Hair follicle dermal papilla cell (primary cell): Measurements from ENCODE around the gene MYO9A. TPM values are rescaled to one million over a fixed set of nuclear protein-coding genes. Genes with fewer than 3 reads are reported as not detected.

Experiments used
- small RNA-seq: library from RNA; depleted of rRNA; stranded (forward); fragments of <200 nt; gene quantifications from one replicate; pipeline ENCODE3, GENCODE V24; 2012
- total RNA-seq: library from RNA; depleted of rRNA; stranded (reverse); fragments of >200 nt; gene quantifications from 2 replicates; pipeline ENCODE4 v1.2.3, GENCODE V29; 2012

The MYO9A gene, protein sequence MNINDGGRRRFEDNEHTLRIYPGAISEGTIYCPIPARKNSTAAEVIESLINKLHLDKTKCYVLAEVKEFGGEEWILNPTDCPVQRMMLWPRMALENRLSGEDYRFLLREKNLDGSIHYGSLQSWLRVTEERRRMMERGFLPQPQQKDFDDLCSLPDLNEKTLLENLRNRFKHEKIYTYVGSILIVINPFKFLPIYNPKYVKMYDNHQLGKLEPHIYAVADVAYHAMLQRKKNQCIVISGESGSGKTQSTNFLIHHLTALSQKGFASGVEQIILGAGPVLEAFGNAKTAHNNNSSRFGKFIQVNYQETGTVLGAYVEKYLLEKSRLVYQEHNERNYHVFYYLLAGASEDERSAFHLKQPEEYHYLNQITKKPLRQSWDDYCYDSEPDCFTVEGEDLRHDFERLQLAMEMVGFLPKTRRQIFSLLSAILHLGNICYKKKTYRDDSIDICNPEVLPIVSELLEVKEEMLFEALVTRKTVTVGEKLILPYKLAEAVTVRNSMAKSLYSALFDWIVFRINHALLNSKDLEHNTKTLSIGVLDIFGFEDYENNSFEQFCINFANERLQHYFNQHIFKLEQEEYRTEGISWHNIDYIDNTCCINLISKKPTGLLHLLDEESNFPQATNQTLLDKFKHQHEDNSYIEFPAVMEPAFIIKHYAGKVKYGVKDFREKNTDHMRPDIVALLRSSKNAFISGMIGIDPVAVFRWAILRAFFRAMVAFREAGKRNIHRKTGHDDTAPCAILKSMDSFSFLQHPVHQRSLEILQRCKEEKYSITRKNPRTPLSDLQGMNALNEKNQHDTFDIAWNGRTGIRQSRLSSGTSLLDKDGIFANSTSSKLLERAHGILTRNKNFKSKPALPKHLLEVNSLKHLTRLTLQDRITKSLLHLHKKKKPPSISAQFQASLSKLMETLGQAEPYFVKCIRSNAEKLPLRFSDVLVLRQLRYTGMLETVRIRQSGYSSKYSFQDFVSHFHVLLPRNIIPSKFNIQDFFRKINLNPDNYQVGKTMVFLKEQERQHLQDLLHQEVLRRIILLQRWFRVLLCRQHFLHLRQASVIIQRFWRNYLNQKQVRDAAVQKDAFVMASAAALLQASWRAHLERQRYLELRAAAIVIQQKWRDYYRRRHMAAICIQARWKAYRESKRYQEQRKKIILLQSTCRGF (N-terminal part only)
- 58.8 and 65.6 TPM in 2 replicates for total RNA-seq

DNA sequence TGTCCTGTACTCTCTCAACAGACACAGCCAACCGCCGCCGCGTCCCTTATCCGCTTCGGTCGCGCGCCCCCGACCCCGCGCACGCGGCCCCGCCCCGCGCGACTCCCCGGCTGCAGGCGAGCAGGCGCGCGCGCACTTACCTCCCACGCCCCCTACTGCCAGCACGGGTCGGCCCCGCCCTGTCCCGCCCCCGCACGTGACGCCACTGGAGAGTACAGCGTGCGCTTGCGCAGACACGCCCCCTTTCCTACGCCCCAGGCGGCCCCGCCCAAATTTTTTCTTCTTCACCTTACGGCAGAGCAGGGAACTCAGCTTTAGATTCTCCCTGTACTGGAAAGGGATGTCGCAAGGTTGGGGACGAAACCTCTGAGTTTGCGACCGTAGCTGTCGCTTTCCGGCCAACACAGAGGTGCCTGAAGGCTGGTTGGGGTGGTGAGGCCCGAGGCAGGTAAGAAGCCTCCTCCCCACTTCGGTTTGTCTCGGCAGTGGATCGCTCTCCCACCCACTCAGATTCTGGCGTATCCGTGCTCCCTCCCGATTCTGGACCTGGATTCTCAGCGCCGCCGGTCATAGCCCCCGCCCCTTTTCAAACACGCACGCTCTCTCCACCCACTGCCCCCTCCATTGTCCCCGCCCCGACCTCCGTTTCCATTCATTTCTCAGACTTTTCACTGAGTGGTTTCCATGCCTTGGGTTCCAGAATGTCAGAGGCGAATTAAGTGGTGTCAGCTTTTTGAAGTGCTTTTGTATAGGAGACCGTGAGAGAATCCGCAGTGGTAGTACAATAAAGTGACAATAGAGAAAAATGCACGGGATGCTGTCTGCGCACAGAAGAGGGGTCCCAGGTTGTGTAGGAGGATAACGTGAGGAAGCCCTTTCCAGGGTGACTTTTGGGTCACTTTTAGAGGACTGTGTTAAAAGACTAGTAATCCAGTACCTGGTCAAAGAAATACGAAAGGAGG is at the start of gene MYO9A, which contains the start of gene SENP8:
Gene MYO9A (minus strand): TSS at position 134 of the 962 bp plus-strand sequence. CDS start 71,587 bp downstream, outside the sequence.
Gene SENP8 (plus strand): TSS at position 387 of the 962 bp plus-strand sequence. CDS start 21,221 bp downstream, outside the sequence.

DNA sequence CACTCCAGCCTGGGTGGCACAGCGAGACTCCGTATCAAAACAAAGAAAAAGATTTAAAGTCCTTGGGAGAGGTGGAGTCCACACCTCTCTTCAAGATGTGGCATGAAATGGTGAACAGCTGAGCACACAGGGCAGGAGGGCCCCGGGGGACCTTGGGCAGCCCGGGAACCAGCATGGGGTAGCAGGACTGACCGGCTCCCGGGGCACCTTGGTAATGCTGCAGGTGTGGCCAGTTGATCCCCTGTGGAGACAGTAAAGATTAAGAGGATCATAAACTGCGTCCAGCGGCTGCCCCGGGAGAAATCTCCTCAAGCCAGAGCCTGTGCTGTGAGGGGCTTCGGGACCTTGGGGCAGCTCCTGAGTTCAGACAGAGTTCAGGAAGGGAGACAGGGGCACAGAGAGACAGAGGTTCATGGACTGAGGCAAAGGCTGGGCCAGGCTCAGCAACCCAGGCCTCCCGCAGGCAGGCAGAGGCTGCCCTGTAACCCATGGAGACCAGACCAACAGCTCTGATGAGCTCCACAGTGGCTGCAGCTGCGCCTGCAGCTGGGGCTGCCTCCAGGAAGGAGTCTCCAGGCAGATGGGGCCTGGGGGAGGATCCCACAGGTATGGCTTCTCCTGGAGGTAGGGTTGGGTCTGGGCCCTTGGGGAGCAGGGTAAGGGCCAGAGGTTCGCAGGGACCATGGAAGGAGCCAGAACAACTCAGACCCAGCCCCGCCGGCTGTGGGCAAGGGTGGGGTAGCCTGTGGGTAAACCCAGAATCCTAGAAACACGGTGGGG is 307.5 kb downstream of the MYO9A start, which contains the start of gene NR2E3:
Gene NR2E3 (plus strand): TSS at position 299 of the 780 bp plus-strand sequence. CDS start 190 bp downstream, at position 489.

Small RNAs within 50 kb of the gene (small RNA-seq; reads per million reads assigned to genes)
- not detected for gene RNA5SP399
- not detected for gene RNU2-65P

Other genes with a start within 250 kb of the MYO9A start
- gene SENP8, start 253 bp upstream of the MYO9A start, total RNA-seq, result 2.3 and 2.4 TPM in 2 replicates
- 0.32 and 0.61 TPM in 2 replicates for gene GRAMD2A, start 79.6 kb upstream of the MYO9A start, total RNA-seq
- 2,153 and 2,968 TPM in 2 replicates for gene PKM, start 113.0 kb upstream of the MYO9A start, total RNA-seq
- 31.7 and 35.2 TPM in 2 replicates for gene PARP6, start 154.4 kb upstream of the MYO9A start, total RNA-seq
- 0.16 and 0.36 TPM in 2 replicates for gene CELF6, start 202.0 kb upstream of the MYO9A start, total RNA-seq